Hematopoietic multipotent progenitor cell (in vitro differentiated cells): Measurements from ENCODE around the gene DPM2. TPM values are rescaled to one million over a fixed set of nuclear protein-coding genes. Genes with fewer than 3 reads are reported as not detected.

Experiments
- DNase-seq, 3 donors: peaks; one replicate each; pipeline ENCODE4 v3.0.0-alpha.2; 2011 to 2015; ENCODE audit warnings: low read depth in 2 of 3, low spot score in 2 of 3
- total RNA-seq: library from RNA; depleted of rRNA; stranded (reverse); fragments of >200 nt; gene quantifications from one replicate; pipeline ENCODE4 v1.2.3, GENCODE V29; 2012

The DPM2 gene
- total RNA-seq, 1 donor: 17.2 TPM

- DNase-seq: no peak
Observed at GRCh38 chr9:127940593-127940992, 2.9 kb upstream of the DPM2 start.

- no peak for DNase-seq
Observed at GRCh38 chr9:127938298-127938690, 640 bp upstream of the DPM2 start.

- DNase-seq: no peak
Observed at GRCh38 chr9:127937056-127937387, 632 bp downstream of the DPM2 start.

- no peak for DNase-seq
Observed at GRCh38 chr9:127936347-127936852, 1.3 kb downstream of the DPM2 start.

GRCh38 chr9:127935765-127936221 lies 1.9 kb downstream of the DPM2 start:
- DNase-seq: no peak

- no peak for DNase-seq
Observed at GRCh38 chr9:127934986-127935385, 2.7 kb downstream of the DPM2 start.

GRCh38 chr9:127934248-127934647 lies 3.4 kb downstream of the DPM2 start:
- no peak for DNase-seq

GRCh38 chr9:127931092-127931881 lies 6.4 kb downstream of the DPM2 start:
- DNase-seq: peak in 1 of 3 donors; percentile 37

GRCh38 chr9:127930231-127931091 lies 7.2 kb downstream of the DPM2 start, which contains the start of gene PIP5KL1:
TSS of gene PIP5KL1 (minus strand) at chr9:127930777. CDS start at chr9:127930752, 25 bp downstream.
- peak in 2 of 3 donors; percentile 53 to 60 for DNase-seq

- no peak for DNase-seq
Observed at GRCh38 chr9:127929625-127929979, 8.1 kb downstream of the DPM2 start.

- no peak for DNase-seq
Observed at GRCh38 chr9:127928676-127929624, 8.7 kb downstream of the DPM2 start.

- DNase-seq: no peak
Observed at GRCh38 chr9:127927988-127928675, 9.5 kb downstream of the DPM2 start.

GRCh38 chr9:127927201-127927987 lies 10.3 kb downstream of the DPM2 start:
- no peak for DNase-seq

- DNase-seq: no peak
Observed at GRCh38 chr9:127926906-127927200, 10.8 kb downstream of the DPM2 start.

GRCh38 chr9:127925959-127926905 lies 11.4 kb downstream of the DPM2 start:
- no peak for DNase-seq

- DNase-seq: no peak
Observed at GRCh38 chr9:127924736-127925444, 12.8 kb downstream of the DPM2 start.

GRCh38 chr9:127923771-127924170 lies 13.9 kb downstream of the DPM2 start:
- no peak for DNase-seq

- DNase-seq: no peak
Observed at GRCh38 chr9:127923046-127923445, 14.6 kb downstream of the DPM2 start.
